DND-41 (cell line): ENCODE data around the gene UTY.

Source experiments
- ATAC-seq: fragments of 200-7000 bp; cut with Tn5 transposase; 3 replicates; pipeline ENCODE4 v1.9.1; 2021; ENCODE audit warnings: low read depth; ENCODE audit not compliant: insufficient read depth
- DNase-seq: peaks from one replicate; pipeline ENCODE4 v3.0.0-alpha.2; 2020
- H2AFZ ChIP-seq: 2 replicates; pipeline ENCODE4 v1.6.0; 2012; ENCODE audit warnings: low read depth, low read length
- H3K27ac ChIP-seq: 2 replicates; pipeline ENCODE4 v1.5.1; 2012; ENCODE audit warnings: low read length, inconsistent platforms
- H3K27me3 ChIP-seq: fragments of 200-600 bp; sonication (generic); 2 replicates; pipeline ENCODE4 v1.6.0; 2012; ENCODE audit warnings: low read length, mild to moderate bottlenecking, inconsistent platforms; ENCODE audit not compliant: insufficient read depth, poor library complexity
- H3K36me3 ChIP-seq: 2 replicates; pipeline ENCODE4 v1.5.1; 2012; ENCODE audit warnings: low read length, inconsistent platforms; ENCODE audit not compliant: insufficient read depth
- H3K4me1 ChIP-seq: 2 replicates; pipeline ENCODE4 v1.5.1; 2012; ENCODE audit warnings: mild to moderate bottlenecking, low read length; ENCODE audit not compliant: insufficient read depth
- H3K4me2 ChIP-seq: 2 replicates; pipeline ENCODE4 v1.6.0; 2012; ENCODE audit warnings: mild to moderate bottlenecking, moderate library complexity, low read length, inconsistent platforms; ENCODE audit not compliant: insufficient read depth
- H3K4me3 ChIP-seq, 2 experiments: fragments of 200-600 bp in 1 of 2; shearing (Covaris generic) in 1 of 2; 2 replicates each; pipeline ENCODE4 v1.5.1; 2012 to 2016; ENCODE audit warnings: inconsistent platforms in 2 of 2, low read length in 2 of 2, mild to moderate bottlenecking in 2 of 2, low read depth in 1 of 2, moderate library complexity in 1 of 2
- H3K79me2 ChIP-seq: 2 replicates; pipeline ENCODE4 v1.6.0; 2012; ENCODE audit warnings: low read length, inconsistent platforms; ENCODE audit not compliant: insufficient read depth
- H3K9ac ChIP-seq: 2 replicates; pipeline ENCODE4 v1.6.0; 2012; ENCODE audit warnings: low read depth, mild to moderate bottlenecking, inconsistent platforms, low read length, moderate library complexity
- H3K9me3 ChIP-seq: 2 replicates; pipeline ENCODE4 v1.5.1; 2012; ENCODE audit warnings: low read length, moderate library complexity, mild to moderate bottlenecking, inconsistent platforms; ENCODE audit not compliant: insufficient read depth, severe bottlenecking
- H4K20me1 ChIP-seq: 2 replicates; pipeline ENCODE4 v1.6.0; 2012; ENCODE audit warnings: low read length; ENCODE audit not compliant: insufficient read depth
- CTCF ChIP-seq: IDR thresholded peaks from 2 replicates; pipeline ENCODE4 v1.5.1; 2012; ENCODE audit warnings: borderline replicate concordance, low read length, moderate library complexity, mild to moderate bottlenecking; ENCODE audit not compliant: poor library complexity, severe bottlenecking; ENCODE audit errors: extremely low read depth
- EZH2 ChIP-seq: IDR thresholded peaks from 3 replicates; pipeline ENCODE4 v1.6.1; 2012; ENCODE audit warnings: borderline replicate concordance, low read depth, mild to moderate bottlenecking, moderate library complexity, low read length, inconsistent platforms; ENCODE audit not compliant: severe bottlenecking

UTY gene

GRCh38 chrY:13416869-13417661, 62.8 kb downstream of the UTY start:
- Histone ChIP-seq H4K20me1 (peaks cover 40% of the 10 kb centered on the region), H3K4me3 (no peak overlapping the region), H3K9ac (no peak overlapping the region), H3K36me3 (peaks cover 20% of the 10 kb centered on the region), H3K27me3 (no peaks in the 10 kb centered on the region), H3K4me2 (no peak overlapping the region), H2AFZ (no peak overlapping the region), H3K9me3 (no peaks in the 10 kb centered on the region), H3K79me2 (peaks cover 86% of the 10 kb centered on the region), H3K27ac (no peak overlapping the region), H3K4me1 (no peaks in the 10 kb centered on the region)
- ATAC-seq (no peak), DNase-seq (no peak)
- TF ChIP-seq CTCF (no peak), EZH2 (no peak)

GRCh38 chrY:13415556-13415955, 64.3 kb downstream of the UTY start:
- peaks cover 40% of the 10 kb centered on the region for H4K20me1 ChIP-seq
- ATAC-seq: no peak
- TF ChIP-seq EZH2: no peak
- no peak for TF ChIP-seq CTCF
- H3K9ac ChIP-seq: no peak overlapping the region
- H3K4me1 ChIP-seq: no peaks in the 10 kb centered on the region
- H3K36me3 ChIP-seq: peaks cover 32% of the 10 kb centered on the region
- no peak for DNase-seq
- no peak overlapping the region for H3K4me2 ChIP-seq
- peaks cover 73% of the 10 kb centered on the region for H3K79me2 ChIP-seq
- no peaks in the 10 kb centered on the region for H3K27me3 ChIP-seq
- H3K9me3 ChIP-seq: no peaks in the 10 kb centered on the region
- no peak overlapping the region for H3K4me3 ChIP-seq
- H3K27ac ChIP-seq: no peak overlapping the region
- no peak overlapping the region for H2AFZ ChIP-seq

GRCh38 chrY:13398876-13399275, 81.0 kb downstream of the UTY start:
- Histone ChIP-seq H3K27ac (no peak overlapping the region), H3K27me3 (no peaks in the 10 kb centered on the region), H3K4me3 (no peak overlapping the region), H3K9me3 (no peaks in the 10 kb centered on the region), H2AFZ (no peak overlapping the region), H3K79me2 (peaks cover 16% of the 10 kb centered on the region), H4K20me1 (no peaks in the 10 kb centered on the region), H3K36me3 (peaks cover 9% of the 10 kb centered on the region; the same call in 1 of the 2 replicates), H3K4me2 (no peak overlapping the region), H3K4me1 (no peaks in the 10 kb centered on the region), H3K9ac (no peak overlapping the region)
- no peak for TF ChIP-seq EZH2
- TF ChIP-seq CTCF: no peak
- DNase-seq: no peak
- ATAC-seq: no peak
